Activated CD4-positive, alpha-beta T cell treated with anti-CD3 and anti-CD28 coated beads for 48 hours (primary cell): ENCODE results near the gene SLC10A3.
A peak's percentile ranks its signal among the peaks of the same experiment; 100 is the strongest.

Experiments used
- DNase-seq: peaks from one replicate; pipeline ENCODE4 v3.0.0-alpha.2; 2020

SLC10A3 gene

GRCh38 chrX:154460326-154460725, 30.1 kb downstream of the SLC10A3 start:
- DNase-seq: no peak

DNA sequence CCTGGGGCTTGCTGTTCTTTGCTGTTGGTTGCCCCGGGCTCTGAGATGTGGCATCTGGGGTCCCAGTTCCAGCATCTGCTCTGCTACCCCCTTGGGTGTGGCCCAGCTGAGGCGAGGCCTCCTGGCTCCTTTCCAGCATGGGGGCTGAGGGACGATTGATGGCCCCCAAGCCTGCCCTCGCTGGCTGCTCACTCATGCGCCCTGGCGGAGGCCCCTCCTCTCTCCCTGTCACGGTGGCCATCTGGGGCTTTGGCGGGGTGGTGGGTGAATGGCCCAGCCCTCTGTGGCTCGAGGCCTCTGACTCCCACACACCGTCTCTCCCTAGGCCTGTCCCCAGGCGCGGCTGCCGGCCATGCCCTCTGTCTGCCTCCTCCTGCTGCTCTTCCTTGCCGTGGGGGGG, 30.6 kb downstream of the SLC10A3 start:
- no peak for DNase-seq

DNA sequence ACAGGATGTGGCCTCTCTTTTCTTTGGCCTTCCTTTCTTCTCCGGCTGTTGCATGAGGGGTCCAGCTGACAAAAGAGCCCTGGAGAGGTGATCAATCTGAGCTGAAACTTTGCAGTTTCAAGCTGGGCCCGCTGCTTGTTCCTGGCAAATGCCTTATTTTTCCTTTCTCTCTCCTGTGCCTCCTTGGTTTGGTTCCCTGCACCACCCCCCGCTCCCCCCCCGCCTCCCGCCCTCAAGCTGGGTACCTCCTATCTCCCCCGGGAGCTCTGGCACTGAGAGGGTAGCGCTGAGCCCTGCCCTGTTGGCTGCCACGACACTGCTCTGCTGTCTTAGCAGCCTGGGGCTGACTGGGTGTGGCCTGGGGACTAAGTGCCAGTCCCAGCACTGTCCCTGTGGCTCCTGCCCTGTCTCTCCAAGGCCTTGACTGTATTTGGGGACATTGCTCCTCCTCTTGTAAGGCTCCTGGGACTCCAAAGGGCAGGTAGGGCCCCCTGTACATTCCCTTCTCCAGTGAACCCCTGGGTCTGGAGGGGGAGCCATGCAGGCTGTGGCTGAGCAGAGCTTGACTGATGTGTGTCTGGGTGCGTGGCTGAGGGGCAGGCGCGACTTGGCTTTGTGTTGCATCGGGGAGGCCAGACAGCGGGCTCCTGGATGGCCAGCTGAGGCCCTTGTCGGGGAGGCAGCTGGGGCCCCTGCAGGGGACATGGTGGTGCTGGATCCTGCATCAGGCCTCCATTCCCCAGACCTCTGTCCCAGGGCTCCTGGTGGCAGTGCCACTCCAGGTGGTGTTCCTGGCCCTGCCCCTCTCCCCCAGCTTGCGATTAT, 31.3 kb downstream of the SLC10A3 start:
- DNase-seq: no peak

GRCh38 chrX:154458116-154458953, 32.1 kb downstream of the SLC10A3 start, which contains the start of gene PLXNA3:
PLXNA3 (plus strand) TSS chrX:154458281; CDS start chrX:154460184, 1,903 bp downstream.
- DNase-seq: peak; percentile 67

- DNase-seq: peak; percentile 56
Measured at GRCh38 chrX:154457491-154458115, 32.8 kb downstream of the SLC10A3 start.

DNA sequence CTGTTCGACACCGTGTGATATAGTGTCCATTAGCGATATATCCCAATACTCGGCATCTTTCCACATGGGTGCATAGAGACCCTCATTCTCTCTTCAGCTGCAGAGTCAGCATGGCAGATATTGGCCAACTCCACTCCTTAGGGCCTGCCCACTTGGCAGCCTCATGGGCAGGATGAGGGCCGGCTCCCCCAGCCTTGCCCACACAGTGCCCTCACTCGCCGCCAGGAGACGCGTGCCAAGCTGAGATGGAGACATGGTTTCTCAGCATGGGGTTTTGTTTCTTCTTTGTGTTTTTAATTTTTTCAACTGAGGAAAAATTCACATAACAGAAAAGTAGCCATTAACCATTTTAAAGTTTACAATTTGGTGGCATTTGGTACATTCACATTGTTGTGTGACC, 37.6 kb downstream of the SLC10A3 start:
- no peak for DNase-seq

DNA sequence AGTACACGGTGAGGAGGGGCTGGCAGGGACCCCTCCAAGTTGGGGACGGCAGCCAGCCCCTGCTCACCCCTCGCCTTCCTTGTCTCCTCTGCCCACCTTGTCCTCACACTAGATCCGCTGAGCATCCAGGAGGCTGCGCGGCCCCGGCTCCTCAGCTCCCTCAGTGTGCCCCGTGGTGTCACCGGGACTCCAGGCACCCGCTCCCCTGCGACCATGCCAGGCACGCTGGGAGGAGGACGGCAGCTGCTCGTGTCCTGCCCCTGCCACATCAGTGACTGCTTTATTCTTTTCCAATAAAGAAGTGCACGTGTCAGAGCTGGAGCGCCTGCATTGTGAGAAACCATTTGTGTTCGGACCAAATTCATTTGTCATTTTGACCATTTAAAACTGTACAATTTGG, 40.1 kb downstream of the SLC10A3 start:
- no peak for DNase-seq

DNA sequence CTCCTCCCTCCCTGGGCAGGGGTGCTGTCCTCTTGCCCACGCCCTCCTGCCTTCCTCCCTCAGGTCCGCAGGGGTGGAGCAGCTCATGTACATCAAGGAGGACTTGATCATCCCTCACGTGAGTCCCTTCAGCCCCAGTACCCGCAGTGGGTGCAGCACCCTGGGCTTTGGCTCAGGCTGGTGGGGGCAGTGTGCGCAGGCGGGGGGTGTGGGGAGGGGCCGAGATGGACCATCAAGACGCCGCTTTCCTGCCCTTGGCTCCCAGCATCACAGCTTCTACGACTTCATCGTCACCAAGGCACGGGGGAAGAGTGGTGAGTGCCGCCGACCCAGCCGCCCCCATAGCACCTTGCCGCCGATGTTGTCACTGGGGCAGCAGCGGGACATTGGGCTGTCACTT, 40.8 kb downstream of the SLC10A3 start:
- no peak for DNase-seq

DNA sequence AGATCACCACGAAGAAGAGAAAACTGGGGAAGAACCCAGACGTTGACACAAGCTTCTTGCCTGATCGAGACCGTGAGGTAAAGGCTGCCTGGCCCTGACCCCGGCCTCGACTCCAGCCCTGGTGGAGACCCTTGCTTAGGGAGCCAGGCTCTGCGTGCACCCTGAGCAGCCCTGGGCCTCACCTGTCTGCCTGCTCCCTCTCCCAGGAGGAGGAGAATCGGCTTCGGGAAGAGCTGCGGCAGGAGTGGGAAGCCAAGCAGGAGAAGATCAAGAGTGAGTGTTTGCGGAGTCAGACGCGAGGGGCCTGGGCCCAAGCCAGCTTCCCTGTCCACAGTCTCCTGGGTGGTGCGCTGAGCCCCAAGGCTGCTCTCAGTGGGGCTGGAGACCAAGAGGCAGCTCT, 41.9 kb downstream of the SLC10A3 start:
- no peak for DNase-seq

GRCh38 chrX:154446430-154446829, 44.0 kb downstream of the SLC10A3 start:
- DNase-seq: no peak

- no peak for DNase-seq
Measured at GRCh38 chrX:154445776-154446175, 44.7 kb downstream of the SLC10A3 start.

GRCh38 chrX:154444755-154445246, 45.6 kb downstream of the SLC10A3 start:
- no peak for DNase-seq

- DNase-seq: peak; percentile 77
Measured at GRCh38 chrX:154443992-154444754, 46.3 kb downstream of the SLC10A3 start, which contains the start of gene FAM50A. FAM50A (plus strand) TSS chrX:154444141; CDS start chrX:154444236, 95 bp downstream.

GRCh38 chrX:154443479-154443910, 46.9 kb downstream of the SLC10A3 start:
- no peak for DNase-seq

DNA sequence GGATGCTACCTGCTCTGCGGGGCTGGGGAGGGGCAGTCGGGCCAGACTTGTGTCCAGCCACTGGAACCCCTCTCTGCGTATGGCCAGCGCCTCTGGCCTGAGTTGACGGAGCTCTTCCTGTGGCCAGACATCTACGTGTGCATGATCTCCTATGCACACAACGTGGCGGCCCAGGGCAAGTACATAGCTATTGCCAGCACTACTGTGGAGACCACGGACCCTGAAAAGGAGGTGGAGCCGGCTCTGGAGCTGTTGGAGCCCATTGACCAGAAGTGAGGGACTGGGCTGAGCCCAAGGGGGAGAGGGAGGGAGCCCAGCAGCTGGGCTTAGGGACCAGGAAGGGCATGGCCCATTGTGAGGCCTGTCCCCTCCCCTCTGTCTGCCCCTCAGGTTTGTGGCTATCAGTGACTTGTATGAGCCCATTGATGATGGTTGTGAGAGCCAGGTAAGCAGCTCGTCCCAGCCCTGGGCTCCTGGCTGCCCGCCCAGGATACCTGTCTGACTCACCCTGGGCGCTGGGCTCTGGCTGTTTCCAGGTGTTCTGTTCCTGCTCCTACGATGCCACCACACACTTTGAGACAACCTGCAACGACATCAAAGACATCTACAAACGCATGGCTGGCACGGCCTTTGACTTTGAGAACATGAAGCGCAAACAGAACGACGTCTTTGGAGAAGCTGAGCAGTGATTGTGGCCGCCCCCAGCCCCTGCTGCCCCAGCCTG, 48.3 kb downstream of the SLC10A3 start:
- DNase-seq: no peak

DNA sequence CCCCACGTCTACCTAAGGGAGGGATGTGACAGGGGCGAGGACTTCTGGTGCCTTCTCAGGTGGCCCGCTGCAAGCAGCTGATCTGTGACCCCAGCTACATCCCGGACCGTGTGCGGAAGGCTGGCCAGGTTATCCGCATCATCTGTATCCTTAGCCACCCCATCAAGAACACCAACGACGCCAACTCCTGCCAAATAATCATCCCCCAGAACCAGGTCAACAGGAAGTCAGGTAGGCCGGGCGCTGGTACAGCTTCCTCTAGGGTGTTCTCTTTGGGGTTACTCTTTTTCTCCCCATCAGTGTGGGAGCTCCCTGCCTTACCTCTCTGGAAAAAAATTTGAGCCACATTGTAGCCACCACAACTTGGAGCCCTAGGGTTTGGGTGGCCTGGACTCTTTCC, 48.9 kb downstream of the SLC10A3 start:
- DNase-seq: no peak

DNA sequence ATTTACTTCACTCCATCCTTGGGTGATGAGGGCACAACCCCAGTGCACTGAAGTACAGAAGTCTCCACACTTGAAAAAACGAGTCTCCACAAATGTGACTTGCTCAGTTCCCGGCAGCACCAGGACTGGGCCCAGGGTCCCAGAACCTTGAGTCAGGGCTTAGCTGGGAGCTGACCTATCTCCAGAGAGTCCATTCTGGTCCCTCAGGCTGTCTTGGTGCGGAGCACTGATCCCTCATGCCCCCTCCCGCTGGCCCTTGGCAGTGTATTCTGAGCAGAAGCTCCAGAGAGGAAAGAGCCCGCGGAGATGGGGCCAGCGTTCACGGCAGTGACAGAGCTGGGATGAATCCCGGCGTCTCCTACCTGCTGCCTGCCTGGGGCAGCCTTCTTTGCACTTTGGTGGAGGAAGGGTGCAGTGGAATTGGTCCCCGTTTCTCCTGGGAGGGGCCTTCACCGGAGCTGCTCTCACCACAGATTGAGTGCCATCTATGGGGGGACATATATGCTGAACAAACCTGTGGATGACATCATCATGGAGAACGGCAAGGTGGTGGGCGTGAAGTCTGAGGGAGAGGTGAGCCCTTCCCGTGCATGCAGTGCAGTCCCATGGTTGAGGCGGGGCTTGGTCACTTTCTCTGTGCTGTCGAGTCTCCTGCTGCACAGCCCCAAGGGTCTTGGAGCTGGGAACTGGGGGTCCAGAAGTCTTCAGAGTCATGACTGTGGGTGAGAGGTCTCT, 49.6 kb downstream of the SLC10A3 start:
- DNase-seq: no peak

GRCh38 chrX:154439841-154440240, 50.6 kb downstream of the SLC10A3 start:
- no peak for DNase-seq

DNA sequence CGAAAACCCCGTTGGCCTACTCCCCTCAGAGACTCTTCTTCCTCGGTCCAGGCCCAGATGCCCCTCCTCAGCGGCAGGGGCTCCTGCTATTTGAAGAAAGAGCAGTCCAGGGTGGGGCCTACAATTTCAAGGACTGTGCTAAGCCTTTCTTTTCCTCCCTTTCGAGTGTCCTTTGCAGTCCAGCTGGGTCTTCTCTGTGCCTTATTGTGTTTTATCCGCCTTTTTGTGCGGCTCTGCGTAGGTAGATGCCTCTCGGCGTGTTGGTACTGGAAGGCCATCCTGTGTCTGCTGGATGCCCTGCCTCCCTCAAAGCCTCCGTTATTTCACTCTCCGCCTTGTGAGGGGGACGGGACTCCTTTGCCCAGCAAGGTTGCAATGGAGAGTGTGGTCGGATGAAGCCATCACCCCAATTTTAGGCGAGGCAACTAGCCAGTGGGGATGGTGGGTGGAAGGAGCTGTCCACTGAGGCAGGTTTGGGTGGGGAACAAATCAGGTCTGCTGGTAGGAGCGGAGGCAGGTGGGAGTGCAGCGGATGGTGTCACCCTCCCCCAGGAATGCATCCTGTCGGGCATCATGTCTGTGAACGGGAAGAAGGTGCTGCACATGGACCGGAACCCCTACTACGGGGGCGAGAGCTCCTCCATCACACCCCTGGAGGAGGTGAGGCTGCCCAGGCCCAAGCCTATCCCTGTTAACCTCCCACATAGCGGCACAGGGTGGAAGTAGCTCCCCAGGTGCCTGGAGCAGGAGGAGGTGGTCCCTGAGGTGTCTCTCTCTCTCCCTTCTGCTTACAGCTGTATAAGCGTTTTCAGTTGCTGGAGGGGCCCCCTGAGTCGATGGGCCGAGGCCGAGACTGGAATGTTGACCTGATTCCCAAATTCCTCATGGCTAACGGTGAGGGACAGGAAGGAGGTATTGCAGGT, 52.2 kb downstream of the SLC10A3 start:
- no peak for DNase-seq
